MCF 10A (cell line): ENCODE data around the gene ST6GALNAC2. TPM values are rescaled to one million over a fixed set of nuclear protein-coding genes. Genes with fewer than 3 reads are reported as not detected.

Experiments used
- BruUV-seq: library from RNA; stranded (reverse); fragments of 400-500 nt; replicated peaks from 2 replicates; lab custom pipeline; 2021; lab: Mats Ljungman, UMichigan
- CTCF ChIA-PET: fragments of 300-600 bp; sonication (Branson Sonifier 250); formaldehyde crosslinking; extraction: SDS; loops from one replicate; lab custom pipeline; 2021; ENCODE audit warnings: antibody characterized with exemption, inconsistent platforms; lab: Yijun Ruan, JAX
- POLR2A ChIA-PET: fragments of 300-600, 350-650 bp; sonication (Branson Sonifier 250); formaldehyde crosslinking; extraction: SDS; loops from one replicate; lab custom pipeline; 2020; ENCODE audit warnings: antibody characterized with exemption, inconsistent platforms; lab: Yijun Ruan, JAX
- DNase-seq: peaks from one replicate; pipeline ENCODE4 v3.0.0-alpha.2; 2018; ENCODE audit not compliant: unreplicated experiment
- H3K27ac Mint-ChIP-seq: one replicate; pipeline ENCODE4 v1.8.0; 2022; ENCODE audit warnings: mild to moderate bottlenecking, low read depth, mixed read lengths; ENCODE audit not compliant: unreplicated experiment
- H3K27me3 Mint-ChIP-seq: one replicate; pipeline ENCODE4 v1.8.0; 2022; ENCODE audit warnings: mixed read lengths; ENCODE audit not compliant: insufficient read depth, unreplicated experiment
- H3K36me3 Mint-ChIP-seq: one replicate; pipeline ENCODE4 v1.8.0; 2022; ENCODE audit warnings: mild to moderate bottlenecking, moderate library complexity, mixed read lengths; ENCODE audit not compliant: insufficient read depth, unreplicated experiment
- H3K4me1 Mint-ChIP-seq: one replicate; pipeline ENCODE4 v1.8.0; 2022; ENCODE audit warnings: mixed read lengths; ENCODE audit not compliant: insufficient read depth, unreplicated experiment
- H3K4me3 Mint-ChIP-seq: one replicate; pipeline ENCODE4 v1.8.0; 2022; ENCODE audit warnings: mild to moderate bottlenecking, moderate library complexity, mixed read lengths; ENCODE audit not compliant: unreplicated experiment
- H3K9me3 Mint-ChIP-seq: one replicate; pipeline ENCODE4 v1.8.0; 2022; ENCODE audit warnings: mixed read lengths; ENCODE audit not compliant: unreplicated experiment
- intact Hi-C: fragments of 100-400 bp; cut with micrococcal nuclease; formaldehyde crosslinking; loops from 2 replicates; pipeline ENCODE4 v1.14.1; 2022
- total RNA-seq: library from RNA; stranded (reverse); gene quantifications from 2 replicates; pipeline ENCODE4 v1.2.3, GENCODE V29; 2022
- TF ChIP-seq, protein P1 (sequence below): fragments of 200-600 bp; IDR thresholded peaks from one replicate; pipeline ENCODE4 v1.8.0; 2022; ENCODE audit warnings: antibody characterized with exemption, mild to moderate bottlenecking; ENCODE audit not compliant: unreplicated experiment

The ST6GALNAC2 gene
- total RNA-seq, 1 experiment from 2014 or later = 7.7 TPM

DNA sequence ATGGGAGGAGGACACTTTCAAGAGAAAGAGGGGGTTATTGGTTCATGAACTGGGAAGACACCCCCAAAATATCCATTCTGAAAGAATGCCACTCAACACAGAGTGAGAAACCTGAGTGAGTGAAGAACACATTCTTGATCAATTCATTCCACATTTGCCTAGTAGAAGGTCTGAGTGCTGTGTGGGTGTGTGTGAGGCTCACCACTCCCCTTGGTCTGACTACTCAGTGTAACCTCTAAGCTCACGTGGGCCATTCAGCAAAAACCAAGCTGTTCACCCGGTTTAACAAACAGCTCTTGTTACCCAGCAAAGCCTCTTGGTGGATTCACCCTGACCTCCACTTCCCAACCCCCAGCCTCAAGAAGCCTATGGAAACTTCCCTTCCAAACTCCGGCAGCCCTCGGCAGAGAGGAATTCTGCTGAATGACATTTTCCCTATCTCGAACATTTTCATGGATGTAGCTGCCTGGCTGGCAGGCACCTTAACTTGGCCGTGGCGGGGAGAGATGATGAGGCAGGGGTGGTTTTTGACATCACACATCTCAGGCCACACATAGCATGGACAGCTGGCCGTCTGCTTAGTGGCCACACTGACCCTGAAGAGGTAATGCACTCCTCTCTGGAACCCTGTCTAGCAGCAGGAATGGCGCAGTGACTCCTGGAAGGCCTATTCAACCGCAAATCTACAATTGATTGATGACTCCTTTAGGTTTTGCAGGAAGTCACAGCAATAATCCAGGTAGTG, 46.3 kb upstream of the ST6GALNAC2 start:
- H3K27ac Mint-ChIP-seq = no peak overlapping the region
- H3K36me3 Mint-ChIP-seq = no peaks in the 10 kb centered on the region
- H3K4me1 Mint-ChIP-seq = no peaks in the 10 kb centered on the region
- TF ChIP-seq, protein P1, sequence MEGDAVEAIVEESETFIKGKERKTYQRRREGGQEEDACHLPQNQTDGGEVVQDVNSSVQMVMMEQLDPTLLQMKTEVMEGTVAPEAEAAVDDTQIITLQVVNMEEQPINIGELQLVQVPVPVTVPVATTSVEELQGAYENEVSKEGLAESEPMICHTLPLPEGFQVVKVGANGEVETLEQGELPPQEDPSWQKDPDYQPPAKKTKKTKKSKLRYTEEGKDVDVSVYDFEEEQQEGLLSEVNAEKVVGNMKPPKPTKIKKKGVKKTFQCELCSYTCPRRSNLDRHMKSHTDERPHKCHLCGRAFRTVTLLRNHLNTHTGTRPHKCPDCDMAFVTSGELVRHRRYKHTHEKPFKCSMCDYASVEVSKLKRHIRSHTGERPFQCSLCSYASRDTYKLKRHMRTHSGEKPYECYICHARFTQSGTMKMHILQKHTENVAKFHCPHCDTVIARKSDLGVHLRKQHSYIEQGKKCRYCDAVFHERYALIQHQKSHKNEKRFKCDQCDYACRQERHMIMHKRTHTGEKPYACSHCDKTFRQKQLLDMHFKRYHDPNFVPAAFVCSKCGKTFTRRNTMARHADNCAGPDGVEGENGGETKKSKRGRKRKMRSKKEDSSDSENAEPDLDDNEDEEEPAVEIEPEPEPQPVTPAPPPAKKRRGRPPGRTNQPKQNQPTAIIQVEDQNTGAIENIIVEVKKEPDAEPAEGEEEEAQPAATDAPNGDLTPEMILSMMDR = no peak
- CTCF ChIA-PET = interaction anchor here (0.6 kb wide), 1 partner anchor 75 kb away, joined by 3 read pairs; no protein-coding TSS in a partner anchor
- POLR2A ChIA-PET = interaction anchor here (0.6 kb wide), 1 partner anchor 1493 kb away, joined by 3 read pairs; no protein-coding TSS in a partner anchor
- no peak for DNase-seq
- H3K9me3 Mint-ChIP-seq = no peaks in the 10 kb centered on the region
- intact Hi-C loops = no loop called here
- H3K27me3 Mint-ChIP-seq = no peaks in the 10 kb centered on the region
- no TSS peak for BruUV-seq
- no peak overlapping the region for H3K4me3 Mint-ChIP-seq

DNA sequence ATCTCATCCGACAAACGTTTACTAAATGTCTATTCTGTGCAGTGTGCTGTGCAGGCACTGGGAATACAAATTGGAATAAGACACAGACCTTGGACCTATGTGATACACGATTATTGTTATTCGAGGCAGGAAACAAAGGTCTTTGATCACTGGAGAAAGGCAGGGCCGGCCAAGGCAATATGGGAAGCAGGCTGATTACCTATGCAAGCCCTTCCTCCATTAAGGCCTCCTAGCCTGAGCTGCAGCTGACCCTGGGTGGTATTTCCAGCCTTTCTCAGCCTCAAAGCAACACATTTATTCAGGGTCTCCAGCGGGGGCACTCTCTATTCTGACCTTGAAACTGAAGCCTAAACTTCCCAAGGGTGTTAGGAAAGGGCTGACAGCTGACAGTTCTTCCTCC, 44.5 kb upstream of the ST6GALNAC2 start:
- Mint-ChIP-seq H3K4me1 (peaks cover 6% of the 10 kb centered on the region), H3K27me3 (no peaks in the 10 kb centered on the region), H3K4me3 (no peak overlapping the region), H3K36me3 (no peaks in the 10 kb centered on the region), H3K27ac (no peak overlapping the region), H3K9me3 (no peaks in the 10 kb centered on the region)
- POLR2A ChIA-PET = no interaction called here
- DNase-seq = no peak
- CTCF ChIA-PET = interaction anchor here (1.3 kb wide), 1 partner anchor 68 kb away, joined by 3 read pairs; no protein-coding TSS in a partner anchor
- TF ChIP-seq, protein P1 = no peak
- intact Hi-C loops = no loop called here
- BruUV-seq = no TSS peak

DNA sequence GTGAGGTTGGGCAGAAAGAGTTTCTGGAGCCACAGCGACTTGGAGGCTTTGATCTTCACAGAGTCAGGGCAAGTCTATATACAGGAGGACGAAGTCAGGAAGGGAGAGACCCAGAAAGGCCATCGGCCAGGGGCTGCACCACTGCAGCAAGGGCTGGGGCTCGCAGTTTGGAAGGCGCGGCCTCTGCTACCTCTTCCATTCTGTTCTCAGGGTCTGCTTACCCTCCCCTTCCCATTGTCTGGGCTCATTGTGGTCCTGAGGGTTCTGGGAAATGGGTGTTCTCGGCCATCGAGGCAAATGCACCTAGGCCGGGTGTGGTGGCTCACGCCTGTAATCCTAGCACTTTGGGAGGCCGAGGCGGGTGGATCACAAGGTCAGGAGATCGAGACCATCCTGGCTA, 41.9 kb upstream of the ST6GALNAC2 start:
- TF ChIP-seq, protein P1 = no peak
- ChIA-PET POLR2A (no interaction called here), CTCF (interaction anchor here (0.8 to 1.0 kb wide), 2 partner anchors 48 to 104 kb away, joined by 3 to 4 read pairs; no protein-coding TSS in a partner anchor)
- H3K4me1 Mint-ChIP-seq = peaks cover 14% of the 10 kb centered on the region
- H3K27me3 Mint-ChIP-seq = no peaks in the 10 kb centered on the region
- H3K4me3 Mint-ChIP-seq = no peak overlapping the region
- no peaks in the 10 kb centered on the region for H3K9me3 Mint-ChIP-seq
- H3K27ac Mint-ChIP-seq = no peak overlapping the region
- intact Hi-C loops = no loop called here
- H3K36me3 Mint-ChIP-seq = no peaks in the 10 kb centered on the region
- BruUV-seq = no TSS peak
- no peak for DNase-seq

DNA sequence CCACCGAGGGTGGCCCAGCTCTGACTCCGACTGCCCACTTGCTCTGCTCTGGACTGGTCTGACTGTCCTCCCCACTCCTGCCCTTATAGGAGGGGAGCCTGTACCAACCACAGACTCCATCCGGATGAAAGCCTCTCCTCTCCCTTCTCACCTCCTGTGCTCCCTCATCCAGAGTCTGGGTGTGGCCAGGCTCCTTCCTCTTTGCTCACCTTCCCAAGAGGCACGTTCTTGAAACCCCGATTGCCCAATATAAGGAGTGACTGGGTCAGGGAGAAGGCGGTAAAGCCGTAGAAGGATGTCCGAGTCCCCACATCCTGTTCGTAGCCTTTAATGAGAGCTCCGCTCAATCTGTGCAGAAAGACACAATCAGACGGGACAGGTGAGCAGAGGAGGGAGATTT, 40.8 kb upstream of the ST6GALNAC2 start:
- POLR2A ChIA-PET = interaction anchor here (4.7 kb wide), 1 partner anchor 68 kb away, joined by 61 read pairs; no protein-coding TSS in a partner anchor
- CTCF ChIA-PET = interaction anchor here (0.8 to 1.6 kb wide), 3 partner anchors 47 to 103 kb away, joined by 3 to 4 read pairs (median 4); no protein-coding TSS in a partner anchor
- H3K27ac Mint-ChIP-seq = no peak overlapping the region
- TF ChIP-seq, protein P1 = no peak
- peak; percentile 78 for DNase-seq
- peaks cover 14% of the 10 kb centered on the region for H3K4me1 Mint-ChIP-seq
- H3K27me3 Mint-ChIP-seq = no peaks in the 10 kb centered on the region
- intact Hi-C loops = no loop called here
- H3K36me3 Mint-ChIP-seq = no peaks in the 10 kb centered on the region
- no peak overlapping the region for H3K4me3 Mint-ChIP-seq
- no peaks in the 10 kb centered on the region for H3K9me3 Mint-ChIP-seq
- BruUV-seq = no TSS peak
